ENCODE data around the gene TMEM245.
"Not testable (repeated sequence)": the region's sequence is repeated elsewhere in the genome, so short reads cannot be mapped to it uniquely, and the experiment has no call there.

Gene TMEM245

DNA sequence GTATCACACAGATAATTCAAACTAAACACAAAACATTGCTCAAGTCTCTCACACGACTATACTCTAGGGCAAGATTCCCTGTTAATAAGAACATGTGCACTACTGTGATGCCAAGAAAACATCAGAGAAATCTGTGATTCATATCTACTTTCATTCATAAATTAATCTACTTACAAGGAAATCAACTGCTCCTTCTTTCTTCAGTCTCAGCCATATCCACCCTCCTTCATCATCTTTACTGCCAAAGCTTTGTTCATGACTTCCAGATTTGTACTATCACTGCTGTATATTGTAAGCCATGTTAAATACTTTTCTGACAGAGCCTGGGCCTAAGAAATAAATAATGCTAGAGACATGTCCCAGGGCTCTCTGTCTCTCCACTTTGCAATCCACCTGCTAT lies 141.5 kb downstream of the TMEM245 start:
- no peak for DNase-seq
- TF ChIP-seq GATA1 (IDR thresholded peaks at IDR 0.05; ENCODE audit: low read depth, low read length), result no peak
- no peak for TF ChIP-seq POLR2A (IDR thresholded peaks at IDR 0.05; ENCODE audit: low read length)

DNA sequence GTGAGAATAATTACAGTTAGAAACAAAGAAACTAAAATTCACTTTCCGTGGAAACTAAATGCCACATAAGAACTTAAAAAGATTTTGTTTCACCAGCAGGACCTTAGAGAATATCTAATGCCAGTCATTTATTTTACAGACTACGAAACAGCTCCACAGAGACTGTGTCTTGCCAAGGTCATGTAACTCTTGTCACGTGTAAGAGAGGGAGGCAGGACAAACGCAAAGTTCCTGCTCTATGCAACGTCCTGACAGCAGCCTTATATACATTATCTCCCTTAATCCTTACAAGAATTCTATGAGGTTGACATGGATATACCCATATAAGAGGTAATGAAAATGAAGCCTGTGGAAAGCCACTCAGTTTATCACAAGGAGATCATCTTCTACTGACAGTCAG lies 145.9 kb downstream of the TMEM245 start:
- TF ChIP-seq GATA1 (IDR thresholded peaks at IDR 0.05; ENCODE audit: low read depth, low read length), result no peak
- no peak for TF ChIP-seq POLR2A (IDR thresholded peaks at IDR 0.05; ENCODE audit: low read length)
- DNase-seq, result no peak

DNA sequence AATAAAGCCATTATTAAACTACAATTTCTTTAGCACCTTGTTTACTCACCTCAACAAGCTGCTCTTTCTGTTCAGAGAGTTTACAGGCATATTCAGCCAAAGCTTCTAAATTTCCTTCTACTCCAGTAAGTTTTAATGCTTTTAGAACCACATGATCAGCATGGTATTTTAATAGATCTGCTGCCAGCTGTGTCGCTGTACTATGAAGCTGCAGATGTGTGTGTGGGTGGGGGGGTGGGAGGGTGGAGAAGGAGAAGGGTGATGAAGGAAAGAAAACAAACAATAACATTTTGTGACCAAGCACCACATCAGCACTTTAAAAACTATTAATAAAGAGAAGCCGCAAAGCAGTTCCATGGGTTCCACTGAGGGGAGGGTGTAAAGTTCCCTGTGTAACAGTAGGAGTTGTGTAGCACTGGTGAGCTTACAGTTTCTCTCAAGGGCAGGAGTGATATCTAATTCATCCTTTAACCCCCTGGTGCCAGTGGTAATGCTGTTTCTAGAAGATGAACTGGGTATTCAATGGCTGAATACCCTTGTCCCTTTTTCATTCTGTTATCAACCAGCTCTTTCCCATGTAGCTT lies 147.0 kb downstream of the TMEM245 start:
- TF ChIP-seq GATA1 (IDR thresholded peaks at IDR 0.05; ENCODE audit: low read depth, low read length), result no peak
- TF ChIP-seq POLR2A (IDR thresholded peaks at IDR 0.05; ENCODE audit: low read length), result no peak
- no peak for DNase-seq

DNA sequence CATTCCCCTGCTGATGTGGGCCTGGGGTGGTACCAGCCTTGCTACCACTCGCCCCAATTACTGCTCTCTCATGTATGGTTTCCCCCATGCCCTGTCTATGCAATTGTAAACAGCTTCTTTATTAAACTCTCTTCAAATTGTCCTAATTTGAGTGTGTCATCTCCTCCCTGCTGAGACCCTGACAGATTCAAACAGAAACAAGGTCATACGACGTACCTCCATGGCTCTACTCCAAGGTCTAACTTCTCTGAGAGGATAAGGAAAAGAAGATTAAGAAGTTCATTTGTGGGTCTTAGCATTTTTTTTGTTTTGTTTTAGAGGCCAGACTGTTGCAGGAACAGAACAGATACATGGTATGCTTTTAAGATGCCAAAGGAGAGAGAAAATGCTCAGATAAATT lies 147.6 kb downstream of the TMEM245 start:
- DNase-seq, result no peak
- TF ChIP-seq POLR2A (IDR thresholded peaks at IDR 0.05; ENCODE audit: low read length), result no peak
- TF ChIP-seq GATA1 (IDR thresholded peaks at IDR 0.05; ENCODE audit: low read depth, low read length), result no peak

DNA sequence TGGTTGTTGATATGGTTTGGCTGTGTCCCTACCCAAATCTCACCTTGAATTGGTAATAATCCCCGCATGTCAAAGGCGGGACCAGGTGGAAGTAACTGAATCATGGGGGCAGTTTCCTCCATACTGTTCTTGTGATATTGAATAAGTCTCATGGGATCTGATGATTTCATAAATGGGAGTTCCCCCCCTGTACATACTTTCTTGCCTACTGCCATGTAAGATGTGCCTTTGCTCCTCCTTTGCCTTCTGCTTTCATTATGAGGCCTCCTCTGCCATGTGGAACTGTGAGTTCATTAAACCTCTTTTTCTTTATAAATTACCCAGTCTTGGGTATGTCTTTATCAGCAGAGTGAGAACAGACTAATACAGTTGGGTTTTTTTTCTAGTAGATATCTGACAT lies 148.4 kb downstream of the TMEM245 start:
- DNase-seq, result not testable (repeated sequence)

DNA sequence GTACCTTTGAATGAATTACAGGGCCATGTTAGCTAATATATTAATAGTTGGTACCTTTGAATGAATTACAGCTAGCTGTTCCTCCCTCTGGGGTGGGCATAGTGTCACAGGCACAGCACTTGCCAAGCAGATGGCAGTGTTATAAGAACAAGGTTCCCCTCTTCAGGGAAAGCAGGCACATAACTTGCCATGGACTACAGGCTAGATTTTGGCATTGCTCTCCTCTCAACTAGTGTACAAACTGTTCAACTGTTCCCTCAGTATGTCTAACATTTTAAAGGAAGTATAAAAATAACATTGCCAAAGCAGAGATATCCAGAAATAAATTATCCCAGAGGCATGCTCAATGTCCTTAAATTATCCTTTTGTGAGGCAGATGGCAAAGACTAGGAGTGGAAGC lies 151.8 kb downstream of the TMEM245 start:
- TF ChIP-seq POLR2A (IDR thresholded peaks at IDR 0.05; ENCODE audit: low read length), result no peak
- no peak for TF ChIP-seq GATA1 (IDR thresholded peaks at IDR 0.05; ENCODE audit: low read depth, low read length)
- DNase-seq, result no peak
